ENCODE measurements around the gene FERD3L.

Gene FERD3L

DNA sequence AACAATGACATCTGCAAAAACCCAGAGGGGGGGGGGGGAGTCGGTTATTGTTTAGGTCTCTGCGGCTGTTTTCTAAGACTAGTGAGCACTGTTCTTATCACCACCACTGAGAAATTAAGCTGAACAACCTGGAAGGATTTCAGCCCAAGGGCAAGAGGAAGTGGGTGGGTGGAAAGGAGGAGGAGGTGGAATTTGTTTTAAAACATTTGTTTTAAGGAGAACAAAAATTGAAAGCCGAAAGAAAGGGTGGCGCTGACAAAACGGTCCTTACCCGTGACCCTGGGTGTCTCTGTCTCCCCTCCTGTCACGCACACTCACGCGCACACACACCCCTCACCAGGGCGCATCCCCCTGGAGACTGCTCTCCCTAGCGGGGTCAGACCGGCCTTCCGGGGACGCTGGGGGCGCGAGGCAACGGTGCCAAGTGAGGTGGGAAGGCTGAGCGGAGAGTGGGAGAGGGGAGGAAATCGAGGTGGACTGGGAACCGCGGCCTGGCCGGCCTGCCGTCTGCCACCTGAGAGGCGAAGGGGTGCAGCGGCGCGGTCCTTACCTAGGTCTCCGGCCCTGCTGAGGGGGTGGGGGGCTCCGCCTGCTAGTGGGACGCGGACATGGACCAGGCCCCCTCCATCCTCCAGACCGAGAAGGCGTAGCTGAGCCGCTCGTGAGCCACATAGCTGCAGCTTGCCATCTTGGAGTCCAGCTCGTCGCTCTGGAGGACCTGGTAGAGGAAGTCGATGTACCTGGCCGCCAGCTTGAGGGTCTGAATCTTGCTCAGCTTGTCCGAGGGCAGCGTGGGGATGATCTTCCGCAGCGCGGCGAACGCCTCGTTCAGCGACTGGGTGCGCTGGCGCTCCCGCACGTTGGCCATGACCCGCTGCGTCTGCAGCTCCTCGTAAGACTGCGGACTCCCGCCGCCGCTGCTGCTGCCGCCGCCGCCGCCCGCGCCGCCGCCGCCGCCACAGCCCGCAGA is 28.8 kb downstream of the FERD3L start:
- peak overlapping the region; percentile 68 for H3K9ac ChIP-seq (ENCODE audit: low read length)
- H3K27ac ChIP-seq (ENCODE audit: low read depth, low read length): no peak overlapping the region
- H3K9me3 ChIP-seq (ENCODE audit: control insufficient read depth, insufficient read depth, low read depth, low read length): no peaks in the 10 kb centered on the region
- H3K4me3 ChIP-seq (ENCODE audit: low read depth, low read length): peak overlapping the region; percentile 68
- H3K27me3 ChIP-seq (ENCODE audit: control insufficient read depth, insufficient read depth, low read length): peaks cover 98% of the 10 kb centered on the region
- H3K4me1 ChIP-seq (ENCODE audit: control insufficient read depth, insufficient read depth, low read length): peaks cover 33% of the 10 kb centered on the region
- no peaks in the 10 kb centered on the region for H3K36me3 ChIP-seq (ENCODE audit: control insufficient read depth, insufficient read depth, low read length)

DNA sequence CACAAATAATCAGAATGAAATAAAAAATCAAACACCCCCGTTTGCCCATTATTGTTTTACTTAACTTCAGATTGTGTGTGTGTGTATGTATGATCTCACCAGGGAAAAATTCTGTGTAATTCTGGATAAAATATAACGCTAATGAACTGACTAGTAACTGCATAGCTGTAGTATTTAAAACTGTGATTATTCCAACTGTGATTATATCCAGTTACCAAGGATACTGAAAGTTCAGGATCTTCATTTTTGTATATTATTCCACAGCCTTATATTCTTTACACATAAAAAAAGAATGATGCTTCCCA is 30.7 kb downstream of the FERD3L start:
- H3K9me3 ChIP-seq (ENCODE audit: control insufficient read depth, insufficient read depth, low read depth, low read length): no peaks in the 10 kb centered on the region
- H3K36me3 ChIP-seq (ENCODE audit: control insufficient read depth, insufficient read depth, low read length): no peaks in the 10 kb centered on the region
- H3K4me1 ChIP-seq (ENCODE audit: control insufficient read depth, insufficient read depth, low read length): peaks cover 43% of the 10 kb centered on the region
- peaks cover 98% of the 10 kb centered on the region for H3K27me3 ChIP-seq (ENCODE audit: control insufficient read depth, insufficient read depth, low read length)
- H3K9ac ChIP-seq (ENCODE audit: low read length): no peak overlapping the region
- no peak overlapping the region for H3K4me3 ChIP-seq (ENCODE audit: low read depth, low read length)
- no peak overlapping the region for H3K27ac ChIP-seq (ENCODE audit: low read depth, low read length)

DNA sequence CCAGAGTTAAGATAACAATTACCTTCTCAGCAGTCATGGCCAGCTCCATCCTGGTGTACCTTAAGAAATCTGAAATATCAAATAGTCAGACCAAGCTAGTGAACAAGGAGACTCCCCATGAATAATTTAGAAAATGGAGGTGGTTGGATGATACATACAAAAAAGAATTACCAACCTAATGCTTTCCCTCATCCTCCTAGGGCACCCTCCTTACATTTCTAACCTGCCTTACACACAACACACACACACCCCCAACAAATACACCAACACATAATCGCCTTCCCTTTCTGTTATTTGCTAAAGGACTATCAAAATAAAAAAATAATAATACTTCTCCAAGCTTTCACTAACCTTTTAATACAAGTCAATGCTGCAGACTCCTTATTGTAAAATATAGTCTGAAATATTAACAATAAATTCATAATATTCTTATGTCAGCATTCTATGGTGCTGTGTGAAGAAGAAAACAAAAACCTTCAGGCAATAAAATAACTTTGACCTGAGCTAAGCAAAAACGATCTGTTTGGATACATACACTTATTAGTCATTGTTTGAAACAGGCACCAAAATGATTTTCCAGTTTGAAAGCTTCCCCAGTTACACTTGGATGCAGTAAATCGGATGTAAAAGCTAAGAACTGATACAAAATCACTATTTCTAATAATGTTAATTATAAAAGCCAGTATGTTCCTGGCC is 31.2 kb downstream of the FERD3L start:
- Histone ChIP-seq H3K27ac (ENCODE audit: low read depth, low read length) (no peak overlapping the region), H3K9me3 (ENCODE audit: control insufficient read depth, insufficient read depth, low read depth, low read length) (no peaks in the 10 kb centered on the region), H3K4me3 (ENCODE audit: low read depth, low read length) (no peak overlapping the region), H3K4me1 (ENCODE audit: control insufficient read depth, insufficient read depth, low read length) (peaks cover 43% of the 10 kb centered on the region), H3K36me3 (ENCODE audit: control insufficient read depth, insufficient read depth, low read length) (no peaks in the 10 kb centered on the region), H3K27me3 (ENCODE audit: control insufficient read depth, insufficient read depth, low read length) (peaks cover 98% of the 10 kb centered on the region), H3K9ac (ENCODE audit: low read length) (no peak overlapping the region)

DNA sequence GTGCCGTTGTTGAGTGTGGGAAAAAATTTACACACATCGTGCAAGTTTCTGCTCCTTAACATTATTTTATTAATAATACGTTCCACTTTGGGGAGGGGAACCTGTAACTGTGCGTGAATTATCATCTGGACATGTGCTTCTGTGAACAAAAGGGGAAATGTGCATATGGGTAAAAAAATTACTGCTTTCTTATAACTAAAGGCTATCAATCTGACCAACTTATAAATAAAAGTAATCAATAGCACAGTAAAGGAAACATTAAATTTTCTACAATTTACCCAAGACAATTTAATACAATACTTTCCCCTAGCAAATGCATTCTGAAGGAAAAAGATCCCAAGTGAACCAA is 32.2 kb downstream of the FERD3L start:
- Histone ChIP-seq H3K4me3 (ENCODE audit: low read depth, low read length) (peak overlapping the region; percentile 51; the same call in 1 of the 2 replicates), H3K9me3 (ENCODE audit: control insufficient read depth, insufficient read depth, low read depth, low read length) (no peaks in the 10 kb centered on the region), H3K36me3 (ENCODE audit: control insufficient read depth, insufficient read depth, low read length) (no peaks in the 10 kb centered on the region), H3K4me1 (ENCODE audit: control insufficient read depth, insufficient read depth, low read length) (peaks cover 41% of the 10 kb centered on the region), H3K27ac (ENCODE audit: low read depth, low read length) (no peak overlapping the region), H3K9ac (ENCODE audit: low read length) (no peak overlapping the region), H3K27me3 (ENCODE audit: control insufficient read depth, insufficient read depth, low read length) (peaks cover 98% of the 10 kb centered on the region)

DNA sequence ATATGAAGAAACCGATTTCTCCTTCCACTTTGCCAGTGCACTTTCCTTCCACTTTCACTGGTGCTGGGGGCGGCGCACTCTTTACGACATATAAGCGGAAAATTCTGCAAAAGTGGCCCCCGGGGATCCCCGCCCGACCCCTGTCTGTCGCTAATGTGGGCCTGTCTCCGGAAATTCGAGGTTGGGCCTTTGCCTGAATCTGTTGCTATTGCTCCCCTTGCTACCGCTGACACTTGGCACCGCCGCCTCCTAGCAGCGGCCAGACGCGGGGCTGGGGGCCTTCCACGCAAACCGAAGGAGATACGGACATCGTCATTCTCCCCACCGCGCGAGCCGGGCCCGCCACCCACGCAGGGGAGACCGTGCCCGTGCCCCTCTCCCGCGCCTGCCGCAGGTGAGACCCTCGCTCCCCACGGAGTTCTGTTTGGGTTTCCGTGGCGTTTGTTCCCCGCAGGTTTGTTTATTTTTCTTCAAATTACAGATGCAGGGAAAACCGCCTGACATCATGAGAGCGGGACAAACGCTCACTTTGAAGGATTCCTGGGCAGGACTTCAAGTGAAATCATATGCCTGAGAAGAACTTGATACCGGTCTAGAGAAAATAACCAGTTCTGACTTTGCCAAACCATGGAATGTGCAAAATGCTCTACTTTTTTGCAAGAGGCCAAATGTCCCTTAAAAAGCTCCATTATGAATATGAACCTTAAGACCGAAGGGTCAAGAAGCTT is 32.8 kb downstream of the FERD3L start:
- H3K9ac ChIP-seq (ENCODE audit: low read length): no peak overlapping the region
- H3K9me3 ChIP-seq (ENCODE audit: control insufficient read depth, insufficient read depth, low read depth, low read length): no peaks in the 10 kb centered on the region
- H3K27me3 ChIP-seq (ENCODE audit: control insufficient read depth, insufficient read depth, low read length): peaks cover 98% of the 10 kb centered on the region
- H3K27ac ChIP-seq (ENCODE audit: low read depth, low read length): no peak overlapping the region
- peaks cover 43% of the 10 kb centered on the region for H3K4me1 ChIP-seq (ENCODE audit: control insufficient read depth, insufficient read depth, low read length)
- no peaks in the 10 kb centered on the region for H3K36me3 ChIP-seq (ENCODE audit: control insufficient read depth, insufficient read depth, low read length)
- peak overlapping the region; percentile 51 for H3K4me3 ChIP-seq (ENCODE audit: low read depth, low read length)

DNA sequence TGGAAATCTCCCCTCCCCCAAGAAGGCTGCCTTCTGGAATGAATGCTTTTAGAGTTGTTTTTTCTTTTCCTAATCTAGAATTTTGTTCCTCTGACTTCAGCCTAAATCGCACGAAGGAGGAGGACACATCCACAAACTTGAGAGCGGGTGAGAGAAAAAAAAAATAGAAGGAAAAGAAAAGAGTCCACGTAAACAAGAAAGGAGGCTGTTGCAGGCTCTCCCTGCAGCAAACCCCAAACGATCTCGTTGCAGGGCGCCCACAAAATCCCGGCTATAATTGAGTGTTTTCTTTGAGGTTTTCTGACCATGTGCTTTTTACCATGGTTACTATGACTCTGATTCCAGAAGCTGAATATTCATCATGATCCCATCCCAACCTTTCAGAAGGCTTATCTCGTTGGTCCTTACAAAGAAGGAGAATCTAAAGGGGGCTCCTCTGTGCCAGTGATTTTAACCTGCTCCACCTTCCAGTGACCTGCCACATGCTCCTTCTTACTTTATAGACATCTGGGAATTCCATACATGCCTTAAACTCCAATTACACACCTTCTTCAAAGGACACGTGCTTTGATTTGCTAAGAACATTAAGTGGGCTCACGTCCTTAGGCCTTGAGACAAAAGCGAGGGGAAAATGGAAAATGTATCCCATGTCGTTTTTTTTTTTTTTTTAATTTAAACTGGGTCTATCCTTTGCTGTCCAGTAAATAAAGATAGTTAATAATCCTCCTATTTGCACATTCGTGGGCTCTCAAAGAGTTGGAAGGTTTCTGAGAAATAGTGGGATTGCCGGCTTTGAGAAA is 33.5 kb downstream of the FERD3L start:
- no peak overlapping the region for H3K9ac ChIP-seq (ENCODE audit: low read length)
- H3K27ac ChIP-seq (ENCODE audit: low read depth, low read length): no peak overlapping the region
- H3K4me3 ChIP-seq (ENCODE audit: low read depth, low read length): peak overlapping the region; percentile 51; the same call in 1 of the 2 replicates
- peaks cover 50% of the 10 kb centered on the region for H3K4me1 ChIP-seq (ENCODE audit: control insufficient read depth, insufficient read depth, low read length)
- H3K27me3 ChIP-seq (ENCODE audit: control insufficient read depth, insufficient read depth, low read length): peaks cover 100% of the 10 kb centered on the region
- H3K36me3 ChIP-seq (ENCODE audit: control insufficient read depth, insufficient read depth, low read length): no peaks in the 10 kb centered on the region
- no peaks in the 10 kb centered on the region for H3K9me3 ChIP-seq (ENCODE audit: control insufficient read depth, insufficient read depth, low read depth, low read length)

DNA sequence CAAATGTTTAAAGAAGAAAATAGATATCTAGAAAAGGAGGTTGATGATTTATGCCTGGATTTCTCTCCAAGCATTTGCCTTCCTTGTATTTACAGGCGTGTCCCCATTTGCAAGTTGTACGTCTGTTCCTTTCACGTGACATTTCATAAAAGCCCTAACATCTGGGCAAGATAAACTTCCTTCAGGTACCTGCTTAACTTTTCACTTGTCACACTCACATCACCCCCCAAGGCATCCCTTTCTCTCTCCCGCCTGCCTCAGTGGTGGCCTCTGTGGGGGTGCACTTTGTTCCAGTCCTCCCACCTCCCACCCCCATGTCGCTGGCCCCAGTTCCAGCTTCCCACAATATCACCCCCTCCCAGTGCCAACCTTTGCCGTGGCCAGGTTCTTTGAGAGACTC is 34.4 kb downstream of the FERD3L start:
- Histone ChIP-seq H3K4me1 (ENCODE audit: control insufficient read depth, insufficient read depth, low read length) (peaks cover 59% of the 10 kb centered on the region), H3K27ac (ENCODE audit: low read depth, low read length) (no peak overlapping the region), H3K27me3 (ENCODE audit: control insufficient read depth, insufficient read depth, low read length) (peaks cover 100% of the 10 kb centered on the region), H3K4me3 (ENCODE audit: low read depth, low read length) (no peak overlapping the region), H3K36me3 (ENCODE audit: control insufficient read depth, insufficient read depth, low read length) (no peaks in the 10 kb centered on the region), H3K9ac (ENCODE audit: low read length) (no peak overlapping the region), H3K9me3 (ENCODE audit: control insufficient read depth, insufficient read depth, low read depth, low read length) (no peaks in the 10 kb centered on the region)

DNA sequence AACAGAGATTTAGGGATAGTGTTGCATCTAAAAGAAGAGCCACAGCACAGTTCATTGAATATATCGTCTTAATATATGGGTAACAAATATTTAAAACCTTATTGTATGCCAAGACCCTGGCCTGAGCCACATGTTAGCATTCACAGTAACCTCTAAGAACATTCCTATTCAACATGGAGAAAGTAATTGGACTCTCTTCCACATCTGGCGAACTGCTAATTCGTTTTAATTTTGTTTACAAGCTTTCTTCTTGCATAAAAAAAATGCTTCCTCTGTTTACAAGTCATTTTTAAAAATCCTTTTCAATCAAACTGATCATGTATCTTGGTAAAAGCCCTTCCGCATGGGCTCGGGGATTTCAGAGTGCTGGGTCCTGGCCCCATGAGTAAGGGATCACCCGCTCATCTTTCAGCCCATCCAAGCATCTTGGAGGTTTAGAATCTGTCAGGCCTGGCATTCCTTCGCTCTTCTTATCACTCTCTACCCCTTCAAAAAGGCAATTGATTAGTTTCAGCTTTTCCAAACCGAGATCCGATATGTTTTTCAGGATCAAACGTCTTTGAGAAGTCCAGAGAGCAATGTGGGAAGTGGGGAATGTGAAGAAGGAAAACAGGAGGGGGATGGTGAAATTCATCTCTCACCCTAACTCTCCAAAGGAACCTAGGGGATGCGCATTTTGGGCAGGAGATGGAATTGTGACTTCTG is 35.0 kb downstream of the FERD3L start:
- Histone ChIP-seq H3K9me3 (ENCODE audit: control insufficient read depth, insufficient read depth, low read depth, low read length) (no peaks in the 10 kb centered on the region), H3K27ac (ENCODE audit: low read depth, low read length) (no peak overlapping the region), H3K36me3 (ENCODE audit: control insufficient read depth, insufficient read depth, low read length) (no peaks in the 10 kb centered on the region), H3K4me1 (ENCODE audit: control insufficient read depth, insufficient read depth, low read length) (peaks cover 64% of the 10 kb centered on the region), H3K27me3 (ENCODE audit: control insufficient read depth, insufficient read depth, low read length) (peaks cover 100% of the 10 kb centered on the region), H3K4me3 (ENCODE audit: low read depth, low read length) (no peak overlapping the region), H3K9ac (ENCODE audit: low read length) (no peak overlapping the region)

DNA sequence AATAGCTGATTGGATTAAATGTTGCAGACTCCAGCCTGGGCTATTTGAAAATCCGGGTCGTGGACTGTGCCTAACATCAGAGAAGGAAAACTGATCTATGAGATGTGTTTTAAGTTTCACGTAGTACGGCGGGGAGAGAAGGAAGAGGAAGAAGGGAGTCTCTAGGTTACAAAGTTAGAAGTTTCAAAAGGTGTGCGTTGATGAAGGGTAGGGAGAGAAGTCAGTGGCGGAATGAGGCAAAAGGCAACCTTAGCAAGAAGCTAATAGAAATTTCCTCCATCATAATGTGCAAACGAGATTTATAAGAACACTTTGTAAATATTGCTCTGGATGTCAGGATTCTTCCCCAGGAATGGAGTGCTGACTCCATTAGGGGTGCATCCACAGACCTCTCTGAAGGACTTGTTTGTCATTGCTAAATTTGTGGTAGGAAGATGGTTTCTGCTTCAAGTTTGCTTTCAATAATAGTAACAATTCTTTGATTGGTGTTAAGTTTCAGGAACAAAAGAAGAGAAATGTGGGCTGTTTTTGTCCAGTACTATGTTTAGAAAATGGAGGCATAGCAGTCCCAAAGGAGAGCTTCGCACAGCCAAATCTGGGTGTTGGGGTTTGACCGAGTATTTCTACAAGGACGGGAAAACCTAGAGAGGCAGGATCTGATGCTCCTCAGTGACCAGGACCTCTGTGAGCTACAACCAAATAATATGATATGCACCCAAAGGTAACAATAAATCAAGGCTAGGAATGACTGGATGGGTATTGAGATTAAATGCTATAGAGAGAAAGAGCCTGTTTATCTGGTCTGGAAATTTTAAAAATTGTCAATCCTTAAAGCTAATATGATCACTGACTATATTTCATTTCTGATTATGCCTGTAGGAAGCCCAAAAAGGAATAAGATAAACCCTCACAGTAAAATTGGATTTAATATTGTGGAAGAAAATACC is 35.9 kb downstream of the FERD3L start:
- no peaks in the 10 kb centered on the region for H3K36me3 ChIP-seq (ENCODE audit: control insufficient read depth, insufficient read depth, low read length)
- no peak overlapping the region for H3K27ac ChIP-seq (ENCODE audit: low read depth, low read length)
- H3K4me1 ChIP-seq (ENCODE audit: control insufficient read depth, insufficient read depth, low read length): peaks cover 64% of the 10 kb centered on the region
- H3K9me3 ChIP-seq (ENCODE audit: control insufficient read depth, insufficient read depth, low read depth, low read length): no peaks in the 10 kb centered on the region
- peak overlapping the region; percentile 68 for H3K4me3 ChIP-seq (ENCODE audit: low read depth, low read length)
- peaks cover 100% of the 10 kb centered on the region for H3K27me3 ChIP-seq (ENCODE audit: control insufficient read depth, insufficient read depth, low read length)
- no peak overlapping the region for H3K9ac ChIP-seq (ENCODE audit: low read length)

All from HUES6 (cell line).